GM12878 (cell line): ENCODE data around the gene TXNIP. TPM values are rescaled to one million over a fixed set of nuclear protein-coding genes. Genes with fewer than 3 reads are reported as not detected.

Source experiments
- ATAC-seq: fragments of 200-7000 bp; cut with Tn5 transposase; 3 replicates; pipeline ENCODE4 v1.9.1; 2020; ENCODE audit warnings: mild to moderate bottlenecking, moderate library complexity
- BruUV-seq: library from RNA; stranded (reverse); fragments of 400-500 nt; replicated peaks from 2 replicates; lab custom pipeline; 2021; lab: Mats Ljungman, UMichigan
- CTCF ChIA-PET: fragments of 300-600 bp; sonication (Branson Sonifier 250); formaldehyde crosslinking; extraction: SDS; loops from one replicate; lab custom pipeline; 2021; ENCODE audit warnings: inconsistent platforms; lab: Yijun Ruan, JAX
- POLR2A ChIA-PET: fragments of 350-600 bp; formaldehyde crosslinking; extraction: SDS; loops from one replicate; lab custom pipeline; 2021; ENCODE audit warnings: inconsistent platforms; lab: Charles Lee
- RAD21 ChIA-PET: fragments of 300-600 bp; sonication (Branson Sonifier 250); formaldehyde crosslinking; loops from one replicate; lab custom pipeline; 2023; ENCODE audit warnings: antibody characterized with exemption; ENCODE audit not compliant: unreplicated experiment; lab: Charles Lee
- SMC1A ChIA-PET: fragments of 300-600 bp; sonication (Branson Sonifier 250); formaldehyde crosslinking; loops from one replicate; lab custom pipeline; 2023; ENCODE audit not compliant: unreplicated experiment, uncharacterized antibody; lab: Charles Lee
- DNase-seq: peaks from one replicate; pipeline ENCODE4 v3.0.0-alpha.2; 2011; ENCODE audit warnings: low read depth, low spot score
- FAIRE-seq: peaks from 3 replicates; lab custom pipeline; 2011; peaks lifted over from hg19 to GRCh38; lab: Jason Lieb, UNC
- H2AFZ ChIP-seq: 2 replicates; pipeline ENCODE4 v1.6.0; 2011; ENCODE audit warnings: low read depth, low read length, control low read depth; ENCODE audit not compliant: control insufficient read depth
- H3K27ac ChIP-seq: 2 replicates; pipeline ENCODE4 v1.5.1; 2011; ENCODE audit warnings: control low read depth; ENCODE audit not compliant: control insufficient read depth, insufficient read depth
- H3K27me3 ChIP-seq, 2 experiments: replicated peaks in 1 of 2; 2 replicates each; pipeline versions ENCODE4 v1.6.0 to v1.6.1; 2011; ENCODE audit warnings: low read length in 1 of 2; ENCODE audit not compliant: control insufficient read depth in 2 of 2, insufficient read depth in 2 of 2
- H3K36me3 ChIP-seq, 2 experiments: 2 replicates each; pipeline ENCODE4 v1.5.1; 2011; ENCODE audit warnings: low read length in 1 of 2; ENCODE audit not compliant: control insufficient read depth in 2 of 2, insufficient read depth in 2 of 2
- H3K4me1 ChIP-seq: 2 replicates; pipeline ENCODE4 v1.6.1; 2011; ENCODE audit warnings: mild to moderate bottlenecking, low read length, moderate library complexity, mixed read lengths; ENCODE audit not compliant: control insufficient read depth, insufficient read depth
- H3K4me2 ChIP-seq: 2 replicates; pipeline ENCODE4 v1.6.0; 2011; ENCODE audit warnings: control low read depth; ENCODE audit not compliant: control insufficient read depth, insufficient read depth
- H3K4me3 ChIP-seq: fragments of 200-600 bp; sonication (generic); 2 replicates; pipeline ENCODE4 v1.5.1; 2016
- H3K79me2 ChIP-seq: 2 replicates; pipeline ENCODE4 v1.6.0; 2011; ENCODE audit warnings: low read length; ENCODE audit not compliant: control insufficient read depth, insufficient read depth
- H3K9ac ChIP-seq: 2 replicates; pipeline ENCODE4 v1.8.0; 2011; ENCODE audit warnings: low read length, control low read depth, mixed read lengths; ENCODE audit not compliant: control insufficient read depth, insufficient read depth
- H3K9me3 ChIP-seq: replicated peaks from 3 replicates; pipeline ENCODE4 v1.5.1; 2011; ENCODE audit warnings: mild to moderate bottlenecking, low read length; ENCODE audit not compliant: control insufficient read depth, insufficient read depth
- H4K20me1 ChIP-seq: 2 replicates; pipeline ENCODE4 v1.6.0; 2011; ENCODE audit not compliant: control insufficient read depth, insufficient read depth
- CBFB ChIP-seq: IDR thresholded peaks from 2 replicates; pipeline ENCODE4 v1.6.1; 2016; ENCODE audit warnings: antibody characterized with exemption, low read depth
- GATAD2B ChIP-seq: fragments of 450-650 bp; conservative IDR thresholded peaks from 2 replicates; pipeline ENCODE4 v1.6.1; 2017; ENCODE audit warnings: low read depth, mild to moderate bottlenecking, moderate library complexity
- JUNB ChIP-seq: IDR thresholded peaks from 2 replicates; pipeline ENCODE4 v1.6.1; 2016; ENCODE audit warnings: antibody characterized with exemption, mild to moderate bottlenecking
- NBN ChIP-seq: fragments of 450-650 bp; IDR thresholded peaks from 2 replicates; pipeline ENCODE4 v1.6.1; 2016
- NFYA ChIP-seq: IDR thresholded peaks from 2 replicates; pipeline ENCODE4 v1.6.1; 2011; ENCODE audit warnings: low read depth, mild to moderate bottlenecking, low read length, improper control_type of control experiment, borderline replicate concordance
- NR2C2 ChIP-seq: IDR thresholded peaks from 2 replicates; pipeline ENCODE4 v1.6.1; 2011; ENCODE audit warnings: borderline replicate concordance, low read depth; ENCODE audit not compliant: control insufficient read depth, insufficient read length
- RELA ChIP-seq: fragments of 450-650 bp; IDR thresholded peaks from 2 replicates; pipeline ENCODE4 v1.8.0; 2014; ENCODE audit warnings: borderline replicate concordance; ENCODE audit not compliant: partially characterized antibody
- SIX5 ChIP-seq: IDR thresholded peaks from 2 replicates; pipeline ENCODE4 v1.6.1; 2011; ENCODE audit warnings: mild to moderate bottlenecking, low read depth, low read length, moderate library complexity; ENCODE audit not compliant: severe bottlenecking
- SMAD1 ChIP-seq: fragments of 450-650 bp; IDR thresholded peaks from 2 replicates; pipeline ENCODE4 v1.6.1; 2018; ENCODE audit warnings: mild to moderate bottlenecking, low read depth; ENCODE audit not compliant: partially characterized antibody
- SUPT20H ChIP-seq: IDR thresholded peaks from 2 replicates; pipeline ENCODE4 v1.6.1; 2011; ENCODE audit warnings: low read depth, mild to moderate bottlenecking, low read length, moderate library complexity, borderline replicate concordance; ENCODE audit not compliant: control insufficient read depth
- WGBS: methylation state at CpG from one replicate; pipeline ENCODE4 v1.1.6; 2016; ENCODE audit warnings: low lambda C conversion rate; ENCODE audit not compliant: insufficient replicate concordance, insufficient coverage; ENCODE audit errors: missing lambda C conversion rate; 5-methylcytosine and 5-hydroxymethylcytosine counted together
- in situ Hi-C: fragments of 300-500 bp; cut with MboI; formaldehyde crosslinking; loops from 9 replicates; pipeline ENCODE4 v1.14.3; 2018; ENCODE audit warnings: mixed read lengths
- intact Hi-C: fragments of 100-400 bp; cut with micrococcal nuclease; formaldehyde crosslinking; loops from one replicate; pipeline ENCODE4 v1.14.2; 2022; ENCODE audit not compliant: unreplicated experiment
- polyA plus RNA-seq, 11 experiments: library from polyadenylated mRNA; depleted of rRNA in 4 of 11; unstranded in 6 of 11; stranded (reverse) in 5 of 11; fragments of >200 nt; fragmentation: Nextera tagmentation in 4 of 11; fragmentation: Illumina TruSeq in 1 of 11; extraction: Ambion mirVana in 4 of 11; extraction: Trizol in 1 of 11; gene quantifications; 1 replicate in 1 of 11; 2 replicates in 10 of 11; pipeline versions ENCODE4 v1.2.1 to v1.2.3, GENCODE V29; 2011 to 2016; ENCODE audit warnings: inconsistent platforms in 2 of 11, missing spikeins in 2 of 11, low read depth in 1 of 11
- total RNA-seq, 4 experiments: library from RNA; depleted of rRNA in 3 of 4; stranded (reverse); fragments of >200 nt in 3 of 4; fragmentation: Illumina TruSeq in 1 of 4; extraction: Trizol in 1 of 4; gene quantifications; 2 replicates each; pipeline versions ENCODE4 v1.2.1 to v1.2.3, GENCODE V29; 2013 to 2021
- TF ChIP-seq, protein P1 (sequence below): fragments of 450-650 bp; formaldehyde crosslinking; IDR thresholded peaks from 2 replicates; pipeline ENCODE4 v1.4.0; 2022; ENCODE audit warnings: mild to moderate bottlenecking, moderate library complexity
- TF ChIP-seq, protein P2 (sequence below), 3 experiments: IDR thresholded peaks in 2 of 3; conservative IDR thresholded peaks in 1 of 3; 2 replicates each; pipeline ENCODE4 v1.5.1; 2011; ENCODE audit warnings: low read depth in 3 of 3, low read length in 3 of 3, mild to moderate bottlenecking in 3 of 3, control low read depth in 2 of 3, moderate library complexity in 2 of 3, inconsistent platforms in 1 of 3, mixed read lengths in 1 of 3; ENCODE audit not compliant: control insufficient read depth in 2 of 3, insufficient read depth in 1 of 3; ENCODE audit errors: extremely low read depth in 1 of 3
- TF ChIP-seq, protein P3 (sequence below): fragments of 450-650 bp; formaldehyde crosslinking; IDR thresholded peaks from 2 replicates; pipeline ENCODE4 v1.4.0; 2020; ENCODE audit warnings: mild to moderate bottlenecking, moderate library complexity

Gene TXNIP
- total and polyA plus RNA-seq, 10 of the 15 experiments (the other 5 are each of a cell fraction or from before 2014, with no cell fraction given), result 48.7 to 133 (median 107) TPM

DNA sequence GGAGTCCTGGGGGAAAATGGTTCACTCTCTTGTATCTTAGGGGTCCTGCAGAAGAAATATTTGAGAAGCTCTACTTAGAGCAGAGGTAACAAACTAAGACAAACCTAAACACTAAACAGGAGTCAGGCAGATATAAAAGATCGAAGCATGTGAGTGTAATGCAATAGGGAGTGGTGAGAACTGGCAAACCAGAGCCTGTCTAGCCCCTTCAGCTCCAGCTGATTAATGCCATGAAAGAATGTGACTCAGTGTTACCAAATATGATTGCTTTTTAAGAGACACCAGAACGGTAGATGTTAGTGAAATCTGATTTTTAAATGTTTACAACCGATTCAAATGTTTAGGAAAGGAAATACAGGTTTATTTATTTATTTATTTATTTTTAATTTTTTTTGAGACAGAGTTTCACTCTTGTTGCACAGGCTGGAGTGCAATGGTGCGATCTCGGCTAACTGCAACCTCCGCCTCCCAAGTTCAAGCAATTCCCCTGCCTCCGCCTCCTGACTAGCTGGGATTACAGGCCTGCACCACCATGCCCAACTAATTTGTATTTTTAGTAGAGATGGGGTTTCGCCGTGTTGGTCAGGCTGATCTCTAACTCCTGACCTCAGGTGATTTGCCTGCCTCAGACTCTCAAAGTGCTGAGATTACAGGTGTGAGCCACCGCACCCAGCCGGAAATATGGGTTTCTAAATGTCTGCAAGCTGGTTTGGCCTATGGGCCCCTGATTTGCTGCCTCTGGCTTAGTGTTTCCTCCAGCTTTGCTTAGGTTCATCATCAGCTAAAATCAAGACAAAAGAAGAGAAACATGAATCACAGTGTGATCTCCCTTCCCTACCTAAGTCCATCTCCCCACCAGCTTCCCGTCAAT, 12.2 kb downstream of the TXNIP start:
- 61% methylated on average over 12 of the region's 12 CpGs for WGBS
- BruUV-seq, result no TSS peak
- no peaks in the 10 kb centered on the region for H3K9me3 ChIP-seq
- no peak overlapping the region for H3K4me2 ChIP-seq
- no peak for FAIRE-seq
- no peak overlapping the region for H3K4me3 ChIP-seq
- CTCF ChIA-PET, result interaction anchor here (0.8 to 9.4 kb wide), 2 partner anchors 8 to 22 kb away, joined by 3 to 196 read pairs; partner anchors contain the start of gene TXNIP
- intact Hi-C loops, result no loop called here
- H4K20me1 ChIP-seq, result no peaks in the 10 kb centered on the region
- RAD21 ChIA-PET, result interaction anchor here (1.1 to 1.2 kb wide), 2 partner anchors 13 to 51 kb away, joined by 3 read pairs; no protein-coding TSS in a partner anchor
- peaks cover 38% of the 10 kb centered on the region for H3K4me1 ChIP-seq
- H3K27me3 ChIP-seq, result no peaks in the 10 kb centered on the region
- H2AFZ ChIP-seq, result no peak overlapping the region
- no peak for ATAC-seq
- DNase-seq, result no peak
- H3K36me3 ChIP-seq, result no peaks in the 10 kb centered on the region
- POLR2A ChIA-PET, result interaction anchor here (0.6 to 3.9 kb wide), 7 partner anchors 9 to 55 kb away, joined by 3 to 21 read pairs (median 4); partner anchors contain the start of genes ANKRD34A, POLR3GL and TXNIP
- SMC1A ChIA-PET, result interaction anchor here (0.8 to 10.9 kb wide), 3 partner anchors 9 to 52 kb away, joined by 4 to 244 read pairs (median 5); partner anchors contain the start of genes ANKRD34A, POLR3GL and TXNIP
- H3K9ac ChIP-seq, result no peak overlapping the region
- no peaks in the 10 kb centered on the region for H3K79me2 ChIP-seq
- in situ Hi-C loops, result no loop called here
- no peak overlapping the region for H3K27ac ChIP-seq
- TF ChIP-seq SMAD1 (no peak), RELA (no peak), SIX5 (no peak), NR2C2 (no peak), SUPT20H (no peak), GATAD2B (no peak), NBN (no peak), NFYA (no peak), JUNB (no peak), CBFB (no peak)
- TF ChIP-seq, protein P1, sequence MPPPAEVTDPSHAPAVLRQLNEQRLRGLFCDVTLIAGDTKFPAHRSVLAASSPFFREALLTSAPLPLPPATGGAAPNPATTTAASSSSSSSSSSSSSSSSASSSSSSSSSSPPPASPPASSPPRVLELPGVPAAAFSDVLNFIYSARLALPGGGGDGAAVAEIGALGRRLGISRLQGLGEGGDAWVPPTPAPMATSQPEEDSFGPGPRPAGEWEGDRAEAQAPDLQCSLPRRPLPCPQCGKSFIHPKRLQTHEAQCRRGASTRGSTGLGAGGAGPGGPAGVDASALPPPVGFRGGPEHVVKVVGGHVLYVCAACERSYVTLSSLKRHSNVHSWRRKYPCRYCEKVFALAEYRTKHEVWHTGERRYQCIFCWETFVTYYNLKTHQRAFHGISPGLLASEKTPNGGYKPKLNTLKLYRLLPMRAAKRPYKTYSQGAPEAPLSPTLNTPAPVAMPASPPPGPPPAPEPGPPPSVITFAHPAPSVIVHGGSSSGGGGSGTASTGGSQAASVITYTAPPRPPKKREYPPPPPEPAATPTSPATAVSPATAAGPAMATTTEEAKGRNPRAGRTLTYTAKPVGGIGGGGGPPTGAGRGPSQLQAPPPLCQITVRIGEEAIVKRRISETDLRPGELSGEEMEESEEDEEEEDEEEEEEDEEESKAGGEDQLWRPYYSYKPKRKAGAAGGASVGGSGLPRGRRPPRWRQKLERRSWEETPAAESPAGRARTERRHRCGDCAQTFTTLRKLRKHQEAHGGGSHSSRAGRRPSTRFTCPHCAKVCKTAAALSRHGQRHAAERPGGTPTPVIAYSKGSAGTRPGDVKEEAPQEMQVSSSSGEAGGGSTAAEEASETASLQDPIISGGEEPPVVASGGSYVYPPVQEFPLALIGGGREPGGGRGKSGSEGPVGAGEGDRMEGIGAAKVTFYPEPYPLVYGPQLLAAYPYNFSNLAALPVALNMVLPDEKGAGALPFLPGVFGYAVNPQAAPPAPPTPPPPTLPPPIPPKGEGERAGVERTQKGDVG (CRISPR knock-in tag), result no peak
- TF ChIP-seq, protein P2, sequence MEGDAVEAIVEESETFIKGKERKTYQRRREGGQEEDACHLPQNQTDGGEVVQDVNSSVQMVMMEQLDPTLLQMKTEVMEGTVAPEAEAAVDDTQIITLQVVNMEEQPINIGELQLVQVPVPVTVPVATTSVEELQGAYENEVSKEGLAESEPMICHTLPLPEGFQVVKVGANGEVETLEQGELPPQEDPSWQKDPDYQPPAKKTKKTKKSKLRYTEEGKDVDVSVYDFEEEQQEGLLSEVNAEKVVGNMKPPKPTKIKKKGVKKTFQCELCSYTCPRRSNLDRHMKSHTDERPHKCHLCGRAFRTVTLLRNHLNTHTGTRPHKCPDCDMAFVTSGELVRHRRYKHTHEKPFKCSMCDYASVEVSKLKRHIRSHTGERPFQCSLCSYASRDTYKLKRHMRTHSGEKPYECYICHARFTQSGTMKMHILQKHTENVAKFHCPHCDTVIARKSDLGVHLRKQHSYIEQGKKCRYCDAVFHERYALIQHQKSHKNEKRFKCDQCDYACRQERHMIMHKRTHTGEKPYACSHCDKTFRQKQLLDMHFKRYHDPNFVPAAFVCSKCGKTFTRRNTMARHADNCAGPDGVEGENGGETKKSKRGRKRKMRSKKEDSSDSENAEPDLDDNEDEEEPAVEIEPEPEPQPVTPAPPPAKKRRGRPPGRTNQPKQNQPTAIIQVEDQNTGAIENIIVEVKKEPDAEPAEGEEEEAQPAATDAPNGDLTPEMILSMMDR (IDR thresholded peaks at IDR 0.05 in 2 of 3, conservative IDR thresholded peaks at IDR 0.05 in 1 of 3; ENCODE audit: control insufficient read depth in 2 of 3, extremely low read depth in 1 of 3, insufficient read depth in 1 of 3, low read depth in 3 of 3, low read length in 3 of 3), result no peak
- TF ChIP-seq, protein P3, sequence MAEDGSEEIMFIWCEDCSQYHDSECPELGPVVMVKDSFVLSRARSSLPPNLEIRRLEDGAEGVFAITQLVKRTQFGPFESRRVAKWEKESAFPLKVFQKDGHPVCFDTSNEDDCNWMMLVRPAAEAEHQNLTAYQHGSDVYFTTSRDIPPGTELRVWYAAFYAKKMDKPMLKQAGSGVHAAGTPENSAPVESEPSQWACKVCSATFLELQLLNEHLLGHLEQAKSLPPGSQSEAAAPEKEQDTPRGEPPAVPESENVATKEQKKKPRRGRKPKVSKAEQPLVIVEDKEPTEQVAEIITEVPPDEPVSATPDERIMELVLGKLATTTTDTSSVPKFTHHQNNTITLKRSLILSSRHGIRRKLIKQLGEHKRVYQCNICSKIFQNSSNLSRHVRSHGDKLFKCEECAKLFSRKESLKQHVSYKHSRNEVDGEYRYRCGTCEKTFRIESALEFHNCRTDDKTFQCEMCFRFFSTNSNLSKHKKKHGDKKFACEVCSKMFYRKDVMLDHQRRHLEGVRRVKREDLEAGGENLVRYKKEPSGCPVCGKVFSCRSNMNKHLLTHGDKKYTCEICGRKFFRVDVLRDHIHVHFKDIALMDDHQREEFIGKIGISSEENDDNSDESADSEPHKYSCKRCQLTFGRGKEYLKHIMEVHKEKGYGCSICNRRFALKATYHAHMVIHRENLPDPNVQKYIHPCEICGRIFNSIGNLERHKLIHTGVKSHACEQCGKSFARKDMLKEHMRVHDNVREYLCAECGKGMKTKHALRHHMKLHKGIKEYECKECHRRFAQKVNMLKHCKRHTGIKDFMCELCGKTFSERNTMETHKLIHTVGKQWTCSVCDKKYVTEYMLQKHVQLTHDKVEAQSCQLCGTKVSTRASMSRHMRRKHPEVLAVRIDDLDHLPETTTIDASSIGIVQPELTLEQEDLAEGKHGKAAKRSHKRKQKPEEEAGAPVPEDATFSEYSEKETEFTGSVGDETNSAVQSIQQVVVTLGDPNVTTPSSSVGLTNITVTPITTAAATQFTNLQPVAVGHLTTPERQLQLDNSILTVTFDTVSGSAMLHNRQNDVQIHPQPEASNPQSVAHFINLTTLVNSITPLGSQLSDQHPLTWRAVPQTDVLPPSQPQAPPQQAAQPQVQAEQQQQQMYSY, result no peak
